ENCODE data around the gene APOA5.

- TF ChIP-seq CTCF (IDR thresholded peaks at IDR 0.05), result no peak
- TF ChIP-seq POLR2A (IDR thresholded peaks at IDR 0.05), result no peak
- TF ChIP-seq EP300 (IDR thresholded peaks at IDR 0.05), result no peak
These were observed 13.1 kb downstream of the APOA5 start for GRCh38 chr11:116778556-116778955.

Data from suprapubic skin (tissue), 3 donors.